LHCN-M2 (cell line): ENCODE results near the gene ZNF735. TPM values are rescaled to one million over a fixed set of nuclear protein-coding genes. Genes with fewer than 3 reads are reported as not detected.

Source experiments
- total RNA-seq: library from RNA; depleted of rRNA; stranded (reverse); fragments of >200 nt; gene quantifications from 2 replicates; pipeline ENCODE4 v1.2.3, GENCODE V29; 2014; rRNA removed

Gene ZNF735
- total RNA-seq, 1 experiment from 2014 or later: not detected

Other genes starting within 250 kb of the ZNF735 start
- not detected in 2 replicates for gene ZNF722, start 208.4 kb upstream of the ZNF735 start, total RNA-seq
- not detected in 2 replicates for gene ZNF727, start 161.8 kb upstream of the ZNF735 start, total RNA-seq
- not detected in 2 replicates for gene ZNF679, start 21.3 kb downstream of the ZNF735 start, total RNA-seq
- 11.0 and 13.1 TPM in 2 replicates for gene ZNF736, start 106.8 kb downstream of the ZNF735 start, total RNA-seq